Tibial nerve (tissue), 4 donors: Measurements from ENCODE around the gene CAMTA1.

Experiments used
- EP300 ChIP-seq, 2 donors: sonication (generic); formaldehyde crosslinking; IDR thresholded peaks; one replicate each; pipeline ENCODE4 v1.6.1; 2017; ENCODE audit warnings: antibody characterized with exemption in 2 of 2, mild to moderate bottlenecking in 1 of 2
- POLR2A ChIP-seq, 2 donors: fragments of 450-650 bp; IDR thresholded peaks; one replicate each; pipeline ENCODE4 v1.6.1; 2017; ENCODE audit warnings: antibody characterized with exemption in 2 of 2, mild to moderate bottlenecking in 2 of 2, moderate library complexity in 2 of 2
- TF ChIP-seq, protein P1 (sequence below), 5 experiments: fragments of 200-600 bp in 3 of 5; fragments of 450-650 bp in 2 of 5; sonication (generic) in 3 of 5; IDR thresholded peaks; one replicate each; pipeline ENCODE4 v1.5.1; 2016 to 2019; ENCODE audit warnings: antibody characterized with exemption in 5 of 5, mild to moderate bottlenecking in 3 of 5, moderate library complexity in 2 of 5

DNA sequence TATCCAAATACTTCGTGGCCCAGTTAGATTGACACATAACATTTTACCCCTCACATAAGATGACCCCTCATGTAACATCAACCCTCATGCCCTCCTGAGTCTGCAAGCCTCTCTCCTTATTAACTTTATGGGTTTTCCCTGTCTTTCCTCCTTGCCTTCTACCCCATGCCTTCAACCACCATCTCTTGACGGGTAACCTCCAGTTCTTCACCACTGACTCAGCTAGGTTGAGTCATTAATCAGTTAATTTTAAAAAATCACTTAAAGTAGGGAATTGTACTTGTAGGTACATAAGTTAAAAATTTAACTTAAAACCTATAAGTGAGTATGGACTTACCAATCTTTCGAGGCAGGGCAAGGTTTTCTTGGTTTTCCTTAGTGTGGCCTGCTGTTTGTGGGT lies 330.7 kb downstream of the CAMTA1 start:
- TF ChIP-seq POLR2A (IDR thresholded peaks at IDR 0.05) (no peak), EP300 (IDR thresholded peaks at IDR 0.05) (no peak)
- TF ChIP-seq, protein P1, sequence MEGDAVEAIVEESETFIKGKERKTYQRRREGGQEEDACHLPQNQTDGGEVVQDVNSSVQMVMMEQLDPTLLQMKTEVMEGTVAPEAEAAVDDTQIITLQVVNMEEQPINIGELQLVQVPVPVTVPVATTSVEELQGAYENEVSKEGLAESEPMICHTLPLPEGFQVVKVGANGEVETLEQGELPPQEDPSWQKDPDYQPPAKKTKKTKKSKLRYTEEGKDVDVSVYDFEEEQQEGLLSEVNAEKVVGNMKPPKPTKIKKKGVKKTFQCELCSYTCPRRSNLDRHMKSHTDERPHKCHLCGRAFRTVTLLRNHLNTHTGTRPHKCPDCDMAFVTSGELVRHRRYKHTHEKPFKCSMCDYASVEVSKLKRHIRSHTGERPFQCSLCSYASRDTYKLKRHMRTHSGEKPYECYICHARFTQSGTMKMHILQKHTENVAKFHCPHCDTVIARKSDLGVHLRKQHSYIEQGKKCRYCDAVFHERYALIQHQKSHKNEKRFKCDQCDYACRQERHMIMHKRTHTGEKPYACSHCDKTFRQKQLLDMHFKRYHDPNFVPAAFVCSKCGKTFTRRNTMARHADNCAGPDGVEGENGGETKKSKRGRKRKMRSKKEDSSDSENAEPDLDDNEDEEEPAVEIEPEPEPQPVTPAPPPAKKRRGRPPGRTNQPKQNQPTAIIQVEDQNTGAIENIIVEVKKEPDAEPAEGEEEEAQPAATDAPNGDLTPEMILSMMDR (IDR thresholded peaks at IDR 0.05) = no peak
